GM23338 (cell line): ENCODE measurements around the gene ZNF236. TPM values are rescaled to one million over a fixed set of nuclear protein-coding genes. Genes with fewer than 3 reads are reported as not detected.
A peak's percentile ranks its signal among the peaks of the same experiment; 100 is the strongest.

Experiments used
- ATAC-seq: fragments of 200-7000 bp; cut with Tn5 transposase; 3 replicates; pipeline ENCODE4 v1.9.1; 2020
- DNase-seq: peaks from one replicate; pipeline ENCODE4 v3.0.0-alpha.2; 2015; ENCODE audit warnings: low spot score
- H2AFZ ChIP-seq: fragments of 200-600 bp; sonication (generic); 2 replicates; pipeline ENCODE4 v1.8.0; 2016; ENCODE audit warnings: antibody characterized with exemption, mild to moderate bottlenecking, moderate library complexity
- H3F3A ChIP-seq: fragments of 200-600 bp; sonication (generic); replicated peaks from 2 replicates; pipeline ENCODE4 v1.8.0; 2017; ENCODE audit warnings: antibody characterized with exemption, mixed run types, low read depth
- H3K27ac ChIP-seq: fragments of 200-600 bp; sonication (generic); 2 replicates; pipeline ENCODE4 v1.6.1; 2016; ENCODE audit warnings: low read depth
- H3K27me3 ChIP-seq: fragments of 200-600 bp; sonication (generic); 2 replicates; pipeline ENCODE4 v1.8.0; 2016; ENCODE audit warnings: mild to moderate bottlenecking, mixed run types, moderate library complexity; ENCODE audit not compliant: insufficient read depth
- H3K36me3 ChIP-seq: fragments of 200-600 bp; sonication (generic); 2 replicates; pipeline ENCODE4 v1.8.0; 2016; ENCODE audit warnings: mild to moderate bottlenecking; ENCODE audit not compliant: insufficient read depth
- H3K4me1 ChIP-seq: fragments of 200-600 bp; sonication (generic); 2 replicates; pipeline ENCODE4 v1.8.0; 2016; ENCODE audit warnings: mild to moderate bottlenecking, moderate library complexity; ENCODE audit not compliant: insufficient read depth
- H3K4me2 ChIP-seq: fragments of 200-600 bp; sonication (generic); 2 replicates; pipeline ENCODE4 v1.7.1; 2017; ENCODE audit warnings: mixed run types
- H3K4me3 ChIP-seq: fragments of 200-600 bp; sonication (generic); 2 replicates; pipeline ENCODE4 v1.6.1; 2016; ENCODE audit warnings: mixed run types
- H3K79me2 ChIP-seq: fragments of 200-600 bp; sonication (generic); replicated peaks from 2 replicates; pipeline ENCODE4 v1.8.0; 2017; ENCODE audit warnings: mild to moderate bottlenecking; ENCODE audit not compliant: insufficient read depth
- H3K9me2 ChIP-seq: fragments of 200-600 bp; sonication (generic); 2 replicates; pipeline ENCODE4 v1.8.0; 2017; ENCODE audit not compliant: insufficient read depth
- H4K20me1 ChIP-seq: fragments of 200-600 bp; sonication (generic); replicated peaks from 2 replicates; pipeline ENCODE4 v1.8.0; 2017; ENCODE audit warnings: mild to moderate bottlenecking; ENCODE audit not compliant: insufficient read depth
- H3K27ac Mint-ChIP-seq: 2 replicates; pipeline ENCODE4 v1.8.0; 2020; ENCODE audit warnings: inconsistent platforms, mild to moderate bottlenecking, moderate library complexity, mixed read lengths
- H3K27me3 Mint-ChIP-seq: 3 replicates; pipeline ENCODE4 v1.8.0; 2022; ENCODE audit warnings: low read depth, mild to moderate bottlenecking, moderate library complexity, mixed read lengths, inconsistent platforms; ENCODE audit not compliant: insufficient read depth, poor library complexity
- H3K36me3 Mint-ChIP-seq: 3 replicates; pipeline ENCODE4 v1.8.0; 2021; ENCODE audit warnings: low read depth, mild to moderate bottlenecking, inconsistent platforms, moderate library complexity, mixed read lengths
- H3K4me1 Mint-ChIP-seq: 3 replicates; pipeline ENCODE4 v1.8.0; 2020; ENCODE audit warnings: mild to moderate bottlenecking, inconsistent platforms, mixed read lengths
- H3K4me3 Mint-ChIP-seq: 3 replicates; pipeline ENCODE4 v1.8.0; 2021; ENCODE audit warnings: moderate library complexity, mild to moderate bottlenecking, inconsistent platforms, mixed read lengths
- H3K9me3 Mint-ChIP-seq: 3 replicates; pipeline ENCODE4 v1.8.0; 2020; ENCODE audit warnings: moderate library complexity, mild to moderate bottlenecking, inconsistent platforms, mixed read lengths
- CREB1 ChIP-seq: fragments of 250-450 bp; sonication (Bioruptor Pico); IDR thresholded peaks from 2 replicates; pipeline ENCODE4 v1.5.0; 2020; ENCODE audit warnings: low read depth, mild to moderate bottlenecking, moderate library complexity
- ETS1 ChIP-seq: IDR thresholded peaks from 2 replicates; pipeline ENCODE4 v1.6.1; 2016; ENCODE audit warnings: antibody characterized with exemption
- EZH2phosphoT487 ChIP-seq: fragments of 200-600 bp; sonication (generic); IDR thresholded peaks from one replicate; pipeline ENCODE4 v1.8.1; 2018; ENCODE audit warnings: antibody characterized with exemption; ENCODE audit not compliant: unreplicated experiment
- NANOG ChIP-seq: IDR thresholded peaks from 2 replicates; pipeline ENCODE4 v1.6.1; 2016; ENCODE audit warnings: antibody characterized with exemption, borderline replicate concordance
- POLR2AphosphoS5 ChIP-seq: IDR thresholded peaks from 2 replicates; pipeline ENCODE4 v1.6.1; 2016; ENCODE audit warnings: antibody characterized with exemption, low read depth
- STAT1 ChIP-seq: IDR thresholded peaks from one replicate; pipeline ENCODE4 v1.6.1; 2016; ENCODE audit warnings: antibody characterized with exemption; ENCODE audit not compliant: unreplicated experiment
- ZNF114 ChIP-seq: fragments of 250-450 bp; sonication (Bioruptor Pico); IDR thresholded peaks from 2 replicates; pipeline ENCODE4 v1.5.0; 2020; ENCODE audit warnings: mild to moderate bottlenecking, moderate library complexity
- ZNF331 ChIP-seq: fragments of 250-450 bp; sonication (Bioruptor Pico); IDR thresholded peaks from 2 replicates; pipeline ENCODE4 v1.5.0; 2020; ENCODE audit warnings: low read depth, mild to moderate bottlenecking, moderate library complexity
- polyA plus RNA-seq: library from polyadenylated mRNA; unstranded; fragments of >200 nt; fragmentation: Nextera tagmentation; extraction: Ambion mirVana; gene quantifications from 2 replicates; pipeline ENCODE4 v1.2.1, GENCODE V29; 2016
- total RNA-seq: library from RNA; depleted of rRNA; stranded (reverse); fragments of >200 nt; shearing (Covaris generic); gene quantifications from 2 replicates; pipeline ENCODE4 v1.2.3, GENCODE V29; 2014
- TF ChIP-seq, protein P1 (sequence below), 2 experiments: fragments of 200-600 bp in 1 of 2; sonication (generic) in 1 of 2; conservative IDR thresholded peaks; 2 replicates each; pipeline versions ENCODE4 v1.5.1 to v1.6.1; 2016 to 2017; ENCODE audit warnings: antibody characterized with exemption in 2 of 2, low read depth in 2 of 2, mild to moderate bottlenecking in 2 of 2, moderate library complexity in 1 of 2
- TF ChIP-seq, protein P2 (sequence below): IDR thresholded peaks from one replicate; pipeline ENCODE4 v1.6.1; 2018; ENCODE audit warnings: antibody characterized with exemption; ENCODE audit not compliant: unreplicated experiment

The ZNF236 gene
- total and polyA plus RNA-seq, 2 experiments from 2014 or later = 8.9 to 16.3 TPM

DNA sequence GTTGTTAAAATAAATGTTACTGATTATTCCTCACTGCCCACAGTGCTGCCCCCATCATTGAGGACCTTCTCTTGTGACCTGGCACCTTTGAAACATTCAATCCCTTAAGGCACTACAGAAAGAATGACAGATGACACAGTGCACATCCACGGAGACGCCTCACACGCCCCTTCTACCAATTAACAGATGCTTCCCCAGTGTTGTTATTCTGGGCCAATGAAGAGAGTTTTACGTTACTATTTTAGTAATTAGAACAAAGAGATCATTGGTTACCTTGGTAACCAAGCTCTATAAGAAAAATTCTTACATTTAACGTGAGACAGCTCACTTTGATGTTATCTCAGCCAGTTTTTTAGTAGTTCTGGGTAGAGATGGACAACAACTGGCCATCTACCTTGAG, 152.0 kb downstream of the ZNF236 start (continued):
- TF ChIP-seq, protein P1, sequence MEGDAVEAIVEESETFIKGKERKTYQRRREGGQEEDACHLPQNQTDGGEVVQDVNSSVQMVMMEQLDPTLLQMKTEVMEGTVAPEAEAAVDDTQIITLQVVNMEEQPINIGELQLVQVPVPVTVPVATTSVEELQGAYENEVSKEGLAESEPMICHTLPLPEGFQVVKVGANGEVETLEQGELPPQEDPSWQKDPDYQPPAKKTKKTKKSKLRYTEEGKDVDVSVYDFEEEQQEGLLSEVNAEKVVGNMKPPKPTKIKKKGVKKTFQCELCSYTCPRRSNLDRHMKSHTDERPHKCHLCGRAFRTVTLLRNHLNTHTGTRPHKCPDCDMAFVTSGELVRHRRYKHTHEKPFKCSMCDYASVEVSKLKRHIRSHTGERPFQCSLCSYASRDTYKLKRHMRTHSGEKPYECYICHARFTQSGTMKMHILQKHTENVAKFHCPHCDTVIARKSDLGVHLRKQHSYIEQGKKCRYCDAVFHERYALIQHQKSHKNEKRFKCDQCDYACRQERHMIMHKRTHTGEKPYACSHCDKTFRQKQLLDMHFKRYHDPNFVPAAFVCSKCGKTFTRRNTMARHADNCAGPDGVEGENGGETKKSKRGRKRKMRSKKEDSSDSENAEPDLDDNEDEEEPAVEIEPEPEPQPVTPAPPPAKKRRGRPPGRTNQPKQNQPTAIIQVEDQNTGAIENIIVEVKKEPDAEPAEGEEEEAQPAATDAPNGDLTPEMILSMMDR (conservative IDR thresholded peaks at IDR 0.05; ENCODE audit: low read depth in 2 of 2) = no peak
- TF ChIP-seq ZNF331 (CRISPR knock-in tag) (no peak), NANOG (no peak), ZNF114 (CRISPR knock-in tag) (no peak), POLR2AphosphoS5 (no peak), ETS1 (no peak), CREB1 (CRISPR knock-in tag) (no peak)
- TF ChIP-seq, protein P2, sequence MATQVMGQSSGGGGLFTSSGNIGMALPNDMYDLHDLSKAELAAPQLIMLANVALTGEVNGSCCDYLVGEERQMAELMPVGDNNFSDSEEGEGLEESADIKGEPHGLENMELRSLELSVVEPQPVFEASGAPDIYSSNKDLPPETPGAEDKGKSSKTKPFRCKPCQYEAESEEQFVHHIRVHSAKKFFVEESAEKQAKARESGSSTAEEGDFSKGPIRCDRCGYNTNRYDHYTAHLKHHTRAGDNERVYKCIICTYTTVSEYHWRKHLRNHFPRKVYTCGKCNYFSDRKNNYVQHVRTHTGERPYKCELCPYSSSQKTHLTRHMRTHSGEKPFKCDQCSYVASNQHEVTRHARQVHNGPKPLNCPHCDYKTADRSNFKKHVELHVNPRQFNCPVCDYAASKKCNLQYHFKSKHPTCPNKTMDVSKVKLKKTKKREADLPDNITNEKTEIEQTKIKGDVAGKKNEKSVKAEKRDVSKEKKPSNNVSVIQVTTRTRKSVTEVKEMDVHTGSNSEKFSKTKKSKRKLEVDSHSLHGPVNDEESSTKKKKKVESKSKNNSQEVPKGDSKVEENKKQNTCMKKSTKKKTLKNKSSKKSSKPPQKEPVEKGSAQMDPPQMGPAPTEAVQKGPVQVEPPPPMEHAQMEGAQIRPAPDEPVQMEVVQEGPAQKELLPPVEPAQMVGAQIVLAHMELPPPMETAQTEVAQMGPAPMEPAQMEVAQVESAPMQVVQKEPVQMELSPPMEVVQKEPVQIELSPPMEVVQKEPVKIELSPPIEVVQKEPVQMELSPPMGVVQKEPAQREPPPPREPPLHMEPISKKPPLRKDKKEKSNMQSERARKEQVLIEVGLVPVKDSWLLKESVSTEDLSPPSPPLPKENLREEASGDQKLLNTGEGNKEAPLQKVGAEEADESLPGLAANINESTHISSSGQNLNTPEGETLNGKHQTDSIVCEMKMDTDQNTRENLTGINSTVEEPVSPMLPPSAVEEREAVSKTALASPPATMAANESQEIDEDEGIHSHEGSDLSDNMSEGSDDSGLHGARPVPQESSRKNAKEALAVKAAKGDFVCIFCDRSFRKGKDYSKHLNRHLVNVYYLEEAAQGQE = no peak

DNA sequence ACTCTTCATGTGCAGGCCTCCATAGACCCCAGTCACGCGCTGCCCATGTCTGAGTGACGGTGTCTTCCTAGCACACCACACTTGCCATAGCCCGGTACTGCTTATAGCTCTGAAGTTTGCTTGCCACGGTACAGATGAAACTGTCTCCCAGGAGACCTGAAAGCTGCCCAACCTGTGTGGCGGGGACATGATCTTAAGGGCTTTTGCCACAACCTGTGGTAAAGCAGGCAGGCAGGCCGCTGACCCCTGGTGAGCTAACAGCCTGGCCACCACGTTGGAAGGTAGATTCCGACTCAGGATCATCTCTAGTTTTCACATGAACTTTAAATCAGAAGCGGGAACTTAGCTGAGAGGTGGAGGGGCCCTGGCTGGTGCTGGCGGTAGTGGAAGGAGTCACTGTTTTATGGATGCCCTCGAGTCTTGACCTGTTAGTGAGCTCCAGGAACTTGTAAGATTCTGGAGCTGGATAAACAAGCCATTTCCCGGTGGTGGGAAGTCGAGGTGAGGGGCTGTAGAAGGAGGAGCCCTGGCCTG, 153.3 kb downstream of the ZNF236 start:
- Histone ChIP-seq H3K27ac (no peak overlapping the region), H3F3A (no peaks in the 10 kb centered on the region), H3K27me3 (no peaks in the 10 kb centered on the region), H2AFZ (no peak overlapping the region), H4K20me1 (no peaks in the 10 kb centered on the region), H3K9me2 (no peaks in the 10 kb centered on the region), H3K4me1 (peaks cover 12% of the 10 kb centered on the region), H3K79me2 (no peaks in the 10 kb centered on the region), H3K36me3 (no peaks in the 10 kb centered on the region), H3K4me3 (no peak overlapping the region), H3K4me2 (no peak overlapping the region)
- Mint-ChIP-seq H3K9me3 (no peaks in the 10 kb centered on the region), H3K27ac (peak overlapping the region; percentile 43; the same call in 1 of the 2 replicates), H3K4me3 (no peak overlapping the region), H3K36me3 (peaks cover 4% of the 10 kb centered on the region; the same call in 1 of the 3 replicates), H3K4me1 (peaks cover 32% of the 10 kb centered on the region), H3K27me3 (peaks cover 20% of the 10 kb centered on the region)
- ATAC-seq = no peak
- no peak for DNase-seq
- TF ChIP-seq, protein P2 = no peak
- no peak for TF ChIP-seq STAT1
- no peak for TF ChIP-seq ETS1
- TF ChIP-seq EZH2phosphoT487 = no peak
